ENCODE data around the gene NAB2. TPM values are rescaled to one million over a fixed set of nuclear protein-coding genes. Genes with fewer than 3 reads are reported as not detected.

NAB2 gene
- total RNA-seq, 2 donors from 2014 or later = 13.5 to 21.7 TPM

- Histone ChIP-seq H3K9ac (ENCODE audit: extremely low read depth, low read length, poor library complexity, severe bottlenecking) (peak overlapping the region; percentile 75), H3K27me3 (ENCODE audit: control insufficient read depth, insufficient read depth, low read length, poor library complexity, severe bottlenecking) (no peaks in the 10 kb centered on the region), H3K27ac (ENCODE audit: low read depth, low read length) (no peak overlapping the region), H3K36me3 (ENCODE audit: control insufficient read depth, insufficient read depth, low read length) (no peaks in the 10 kb centered on the region), H3K9me3 (ENCODE audit: control insufficient read depth, low read length) (no peaks in the 10 kb centered on the region), H3K4me3 (ENCODE audit: low read length) (peak overlapping the region; percentile 93), H3K4me1 (ENCODE audit: control insufficient read depth, insufficient read depth, low read length) (peaks cover 3% of the 10 kb centered on the region)
- H3K4me1 Mint-ChIP-seq = peaks cover 43% of the 10 kb centered on the region
- H3K27ac Mint-ChIP-seq = peak overlapping the region; percentile 35
- peak; percentile 84 for DNase-seq
- no peaks in the 10 kb centered on the region for H3K36me3 Mint-ChIP-seq (ENCODE audit: low read depth)
- 0 to 8% methylated on average over 2 to 10 of the region's 12 CpGs for WGBS, 2 experiments (ENCODE audit: insufficient coverage in 1 of 2, insufficient read length in 1 of 2)
- no peaks in the 10 kb centered on the region for H3K9me3 Mint-ChIP-seq
- TF ChIP-seq CTCF (conservative IDR thresholded peaks at IDR 0.05) = no peak
- peak overlapping the region; percentile 79 for H3K4me3 Mint-ChIP-seq
- peaks cover 14% of the 10 kb centered on the region for H3K27me3 Mint-ChIP-seq (ENCODE audit: insufficient read depth)
These were observed 40.5 kb downstream of the NAB2 start for GRCh38 chr12:57129321-57129842.

GRCh38 chr12:57129889-57130288 is 41.0 kb downstream of the NAB2 start:
- H3K27ac Mint-ChIP-seq = peak overlapping the region; percentile 35
- H3K27ac ChIP-seq (ENCODE audit: low read depth, low read length) = no peak overlapping the region
- H3K4me3 Mint-ChIP-seq = peak overlapping the region; percentile 79
- H3K9me3 Mint-ChIP-seq = no peaks in the 10 kb centered on the region
- H3K4me1 Mint-ChIP-seq = peaks cover 43% of the 10 kb centered on the region
- H3K9ac ChIP-seq (ENCODE audit: extremely low read depth, low read length, poor library complexity, severe bottlenecking) = peak overlapping the region; percentile 75
- H3K27me3 ChIP-seq (ENCODE audit: control insufficient read depth, insufficient read depth, low read length, poor library complexity, severe bottlenecking) = no peaks in the 10 kb centered on the region
- peaks cover 4% of the 10 kb centered on the region for H3K4me1 ChIP-seq (ENCODE audit: control insufficient read depth, insufficient read depth, low read length)
- TF ChIP-seq CTCF (conservative IDR thresholded peaks at IDR 0.05) = no peak
- DNase-seq = peak; percentile 56
- H3K9me3 ChIP-seq (ENCODE audit: control insufficient read depth, low read length) = no peaks in the 10 kb centered on the region
- peaks cover 9% of the 10 kb centered on the region for H3K27me3 Mint-ChIP-seq (ENCODE audit: insufficient read depth)
- H3K36me3 Mint-ChIP-seq (ENCODE audit: low read depth) = no peaks in the 10 kb centered on the region
- H3K36me3 ChIP-seq (ENCODE audit: control insufficient read depth, insufficient read depth, low read length) = no peaks in the 10 kb centered on the region
- peak overlapping the region; percentile 93 for H3K4me3 ChIP-seq (ENCODE audit: low read length)

- H3K36me3 Mint-ChIP-seq (ENCODE audit: low read depth) = no peaks in the 10 kb centered on the region
- H3K9me3 Mint-ChIP-seq = no peaks in the 10 kb centered on the region
- TF ChIP-seq CTCF (conservative IDR thresholded peaks at IDR 0.05) = no peak
- no peaks in the 10 kb centered on the region for H3K9me3 ChIP-seq (ENCODE audit: control insufficient read depth, low read length)
- H3K36me3 ChIP-seq (ENCODE audit: control insufficient read depth, insufficient read depth, low read length) = no peaks in the 10 kb centered on the region
- peaks cover 12% of the 10 kb centered on the region for H3K4me1 ChIP-seq (ENCODE audit: control insufficient read depth, insufficient read depth, low read length)
- peaks cover 9% of the 10 kb centered on the region for H3K27me3 Mint-ChIP-seq (ENCODE audit: insufficient read depth)
- H3K27me3 ChIP-seq (ENCODE audit: control insufficient read depth, insufficient read depth, low read length, poor library complexity, severe bottlenecking) = no peaks in the 10 kb centered on the region
- peaks cover 54% of the 10 kb centered on the region for H3K4me1 Mint-ChIP-seq
- H3K27ac ChIP-seq (ENCODE audit: low read depth, low read length) = no peak overlapping the region
- WGBS, 2 experiments (ENCODE audit: insufficient coverage in 1 of 2, insufficient read length in 1 of 2) = 93% methylated on average over 2 of the region's 2 CpGs; no CpG with 5 or more reads in 1 of the 2 experiments
- peak; percentile 46 for DNase-seq
- H3K27ac Mint-ChIP-seq = no peak overlapping the region
- H3K9ac ChIP-seq (ENCODE audit: extremely low read depth, low read length, poor library complexity, severe bottlenecking) = no peak overlapping the region
- H3K4me3 Mint-ChIP-seq = peak overlapping the region; percentile 79
- peak overlapping the region; percentile 93 for H3K4me3 ChIP-seq (ENCODE audit: low read length)
These were observed 42.0 kb downstream of the NAB2 start for GRCh38 chr12:57130941-57131340.

All from endodermal cell (in vitro differentiated cells).